Neuron (in vitro differentiated cells): Measurements from ENCODE around the gene LRRC4C.
A peak's percentile ranks its signal among the peaks of the same experiment; 100 is the strongest.

Experiments
- H2AFZ ChIP-seq: one replicate; pipeline ENCODE4 v1.6.1; 2013; ENCODE audit warnings: low read depth, mild to moderate bottlenecking, inconsistent platforms, low read length, moderate library complexity
- H3K27me3 ChIP-seq: one replicate; pipeline ENCODE4 v1.6.1; 2013; ENCODE audit warnings: low read length; ENCODE audit not compliant: insufficient read depth
- H3K36me3 ChIP-seq: one replicate; pipeline ENCODE4 v1.6.1; 2013; ENCODE audit warnings: low read length; ENCODE audit not compliant: insufficient read depth
- H3K4me1 ChIP-seq: one replicate; pipeline ENCODE4 v1.6.1; 2013; ENCODE audit warnings: low read length; ENCODE audit not compliant: insufficient read depth
- H3K4me3 ChIP-seq: 2 replicates; pipeline ENCODE4 v1.5.1; 2013; ENCODE audit warnings: mild to moderate bottlenecking, low read length, moderate library complexity
- H3K9me3 ChIP-seq: one replicate; pipeline ENCODE4 v1.6.1; 2013; ENCODE audit warnings: low read length

LRRC4C gene

GRCh38 chr11:40290171-40290631 is 1169.3 kb downstream of the LRRC4C start:
- Histone ChIP-seq H3K4me3 (peak overlapping the region; percentile 63), H3K9me3 (no peaks in the 10 kb centered on the region), H2AFZ (no peak overlapping the region), H3K27me3 (no peaks in the 10 kb centered on the region), H3K36me3 (no peaks in the 10 kb centered on the region), H3K4me1 (peaks cover 14% of the 10 kb centered on the region)

- Histone ChIP-seq H3K9me3 (no peaks in the 10 kb centered on the region), H3K36me3 (no peaks in the 10 kb centered on the region), H3K4me3 (no peak overlapping the region), H3K4me1 (peaks cover 14% of the 10 kb centered on the region), H2AFZ (no peak overlapping the region), H3K27me3 (no peaks in the 10 kb centered on the region)
Observed at GRCh38 chr11:40289370-40289769, 1170.1 kb downstream of the LRRC4C start.

GRCh38 chr11:40287916-40288803 is 1171.3 kb downstream of the LRRC4C start:
- no peaks in the 10 kb centered on the region for H3K27me3 ChIP-seq
- no peaks in the 10 kb centered on the region for H3K36me3 ChIP-seq
- H3K4me1 ChIP-seq: peaks cover 14% of the 10 kb centered on the region
- no peak overlapping the region for H3K4me3 ChIP-seq
- H3K9me3 ChIP-seq: no peaks in the 10 kb centered on the region
- no peak overlapping the region for H2AFZ ChIP-seq

GRCh38 chr11:40286137-40286536 is 1173.3 kb downstream of the LRRC4C start:
- Histone ChIP-seq H3K27me3 (no peaks in the 10 kb centered on the region), H3K4me3 (no peak overlapping the region), H3K9me3 (no peaks in the 10 kb centered on the region), H3K36me3 (no peaks in the 10 kb centered on the region), H3K4me1 (peaks cover 9% of the 10 kb centered on the region), H2AFZ (no peak overlapping the region)

GRCh38 chr11:40285558-40285957 is 1173.9 kb downstream of the LRRC4C start:
- Histone ChIP-seq H3K4me3 (no peak overlapping the region), H3K4me1 (peaks cover 15% of the 10 kb centered on the region)

GRCh38 chr11:40281052-40281580 is 1178.3 kb downstream of the LRRC4C start:
- H3K4me3 ChIP-seq: peak overlapping the region; percentile 2

More at GRCh38 chr11:40285558-40285957, 1173.9 kb downstream of the LRRC4C start:
- no peaks in the 10 kb centered on the region for H3K36me3 ChIP-seq
- H3K9me3 ChIP-seq: no peaks in the 10 kb centered on the region
- no peaks in the 10 kb centered on the region for H3K27me3 ChIP-seq
- no peak overlapping the region for H2AFZ ChIP-seq

GRCh38 chr11:40280159-40281051 is 1179.0 kb downstream of the LRRC4C start:
- Histone ChIP-seq H2AFZ (peak overlapping the region; percentile 21), H3K27me3 (no peaks in the 10 kb centered on the region), H3K9me3 (no peaks in the 10 kb centered on the region), H3K4me3 (peak overlapping the region; percentile 2), H3K4me1 (peaks cover 19% of the 10 kb centered on the region), H3K36me3 (no peaks in the 10 kb centered on the region)

More at GRCh38 chr11:40281052-40281580, 1178.3 kb downstream of the LRRC4C start:
- Histone ChIP-seq H2AFZ (peak overlapping the region; percentile 21), H3K4me1 (peaks cover 19% of the 10 kb centered on the region), H3K9me3 (no peaks in the 10 kb centered on the region), H3K27me3 (no peaks in the 10 kb centered on the region), H3K36me3 (no peaks in the 10 kb centered on the region)

- H3K36me3 ChIP-seq: no peaks in the 10 kb centered on the region
- H3K4me1 ChIP-seq: peaks cover 29% of the 10 kb centered on the region
- H3K4me3 ChIP-seq: no peak overlapping the region
- no peaks in the 10 kb centered on the region for H3K9me3 ChIP-seq
- no peak overlapping the region for H2AFZ ChIP-seq
- no peaks in the 10 kb centered on the region for H3K27me3 ChIP-seq
Observed at GRCh38 chr11:40276960-40277359, 1182.5 kb downstream of the LRRC4C start.

- Histone ChIP-seq H3K27me3 (no peaks in the 10 kb centered on the region), H3K36me3 (no peaks in the 10 kb centered on the region), H3K4me3 (no peak overlapping the region), H3K4me1 (peaks cover 10% of the 10 kb centered on the region), H3K9me3 (no peaks in the 10 kb centered on the region), H2AFZ (no peak overlapping the region)
Observed at GRCh38 chr11:40274017-40274416, 1185.4 kb downstream of the LRRC4C start.

- no peaks in the 10 kb centered on the region for H3K9me3 ChIP-seq
- H3K27me3 ChIP-seq: no peaks in the 10 kb centered on the region
- H3K36me3 ChIP-seq: no peaks in the 10 kb centered on the region
Observed at GRCh38 chr11:40273192-40273732, 1186.2 kb downstream of the LRRC4C start.

GRCh38 chr11:40271361-40271760 is 1188.1 kb downstream of the LRRC4C start:
- no peaks in the 10 kb centered on the region for H3K9me3 ChIP-seq
- H3K4me1 ChIP-seq: peaks cover 10% of the 10 kb centered on the region
- H3K27me3 ChIP-seq: no peaks in the 10 kb centered on the region
- H3K36me3 ChIP-seq: no peaks in the 10 kb centered on the region
- H2AFZ ChIP-seq: no peak overlapping the region
- H3K4me3 ChIP-seq: no peak overlapping the region

More at GRCh38 chr11:40273192-40273732, 1186.2 kb downstream of the LRRC4C start:
- Histone ChIP-seq H3K4me1 (peaks cover 10% of the 10 kb centered on the region), H3K4me3 (no peak overlapping the region), H2AFZ (no peak overlapping the region)

GRCh38 chr11:40269865-40270264 is 1189.6 kb downstream of the LRRC4C start:
- H3K9me3 ChIP-seq: no peaks in the 10 kb centered on the region
- peaks cover 9% of the 10 kb centered on the region for H3K4me1 ChIP-seq
- no peaks in the 10 kb centered on the region for H3K36me3 ChIP-seq
- H2AFZ ChIP-seq: no peak overlapping the region
- H3K27me3 ChIP-seq: no peaks in the 10 kb centered on the region
- no peak overlapping the region for H3K4me3 ChIP-seq
